Right lobe of liver (tissue), 6 donors: Measurements from ENCODE around the gene LMAN2L. TPM values are rescaled to one million over a fixed set of nuclear protein-coding genes. Genes with fewer than 3 reads are reported as not detected.

Experiments used
- ATAC-seq, 4 donors: fragments of 200-7000 bp; cut with Tn5 transposase; one replicate each; pipeline ENCODE4 v1.9.1; 2020; ENCODE audit warnings: mild to moderate bottlenecking in 4 of 4, moderate library complexity in 4 of 4
- DNase-seq, 3 donors: peaks; one replicate each; pipeline ENCODE4 v3.0.0-alpha.2; 2020
- H3K27ac ChIP-seq, 3 donors: fragments of 200-600 bp; one replicate each; pipeline ENCODE4 v1.8.0; 2022
- H3K27me3 ChIP-seq, 2 donors: fragments of 200-600 bp; one replicate each; pipeline ENCODE4 v1.8.0; 2022
- H3K36me3 ChIP-seq, 4 donors: fragments of 200-600 bp; sonication (generic) in 1 of 4; one replicate each; pipeline versions ENCODE4 v1.5.1 to v1.8.0; 2017 to 2022; ENCODE audit warnings: control low read depth in 1 of 4
- H3K4me1 ChIP-seq, 4 donors: fragments of 200-600 bp; sonication (generic) in 1 of 4; one replicate each; pipeline versions ENCODE4 v1.5.1 to v1.8.0; 2017 to 2022; ENCODE audit warnings: control low read depth in 1 of 4
- H3K4me3 ChIP-seq, 3 donors: fragments of 200-600 bp; one replicate each; pipeline ENCODE4 v1.8.0; 2022
- H3K9me3 ChIP-seq, 4 donors: fragments of 200-600 bp; sonication (generic) in 1 of 4; one replicate each; pipeline versions ENCODE4 v1.5.1 to v1.8.0; 2017 to 2022; ENCODE audit warnings: control low read depth in 1 of 4
- POLR2A ChIP-seq: fragments of 450-650 bp; IDR thresholded peaks from one replicate; pipeline ENCODE4 v1.6.1; 2017; ENCODE audit warnings: antibody characterized with exemption, mild to moderate bottlenecking
- WGBS: methylation state at CpG from one replicate; pipeline ENCODE4 v1.1.6; 2018; ENCODE audit warnings: low coverage, low lambda C conversion rate; ENCODE audit not compliant: insufficient coverage; ENCODE audit errors: missing lambda C conversion rate; 5-methylcytosine and 5-hydroxymethylcytosine counted together
- intact Hi-C, 2 donors: fragments of 100-400 bp; cut with DNase I; formaldehyde crosslinking; loops; one replicate each; pipeline versions ENCODE4 v1.11.2 to v1.14.1; 2022
- total RNA-seq, 6 experiments: library from RNA; depleted of rRNA in 2 of 6; stranded (reverse); fragments of >200 nt in 2 of 6; fragmentation: NEBNext Ultra II Directional in 3 of 6; extraction: Animal tissue kit (Norgen Biotek cat#: 25700) in 3 of 6; gene quantifications; one replicate each; pipeline versions ENCODE4 v1.1.0 to v1.2.4, GENCODE V29; 2016 to 2023
- TF ChIP-seq, protein P1 (sequence below), 4 donors: fragments of 200-600 bp in 3 of 4; fragments of 450-650 bp in 1 of 4; IDR thresholded peaks; one replicate each; pipeline versions ENCODE4 v1.5.1 to v1.8.0; 2016 to 2022; ENCODE audit warnings: antibody characterized with exemption in 4 of 4, mild to moderate bottlenecking in 2 of 4
- donor health status: DM: no; HTN: yes; CAD: no.
- donor health status: DM: no; HTN: no; CAD: no.
- donor health status: DM: no; HTN: no; CAD: no.
- donor health status: DM: no; HTN: yes; CAD: no.
- donor health status: DM: no; HTN: yes; CAD: no.

Gene LMAN2L
- total RNA-seq, 6 experiments from 2014 or later = 5.5 to 17.8 (median 11.3) TPM

DNA sequence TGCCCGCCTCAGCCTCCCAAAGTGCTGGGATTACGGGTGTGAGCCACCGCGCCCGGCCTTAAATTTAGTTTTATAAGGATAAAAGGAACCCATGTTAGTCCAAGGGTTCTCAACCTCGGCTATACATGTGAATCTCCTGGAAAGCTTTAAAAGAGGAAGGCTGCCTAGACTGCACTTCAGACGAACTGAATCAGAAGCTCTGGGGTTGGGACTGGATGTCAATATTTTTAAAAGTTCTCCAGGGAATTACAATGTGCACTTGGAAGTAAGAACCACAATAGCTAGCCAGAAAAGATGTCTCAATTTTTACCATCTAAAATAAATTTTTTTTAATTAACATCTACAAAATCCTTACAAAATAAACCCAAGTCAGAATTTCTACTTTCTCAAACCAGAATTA is 10.1 kb downstream of the LMAN2L start:
- Histone ChIP-seq H3K36me3 (peaks cover 0 to 78% (median 22%) of the 10 kb centered on the region in 4 donors), H3K27ac (no peak overlapping the region)
- 96% methylated on average over 7 of the region's 7 CpGs for WGBS

DNA sequence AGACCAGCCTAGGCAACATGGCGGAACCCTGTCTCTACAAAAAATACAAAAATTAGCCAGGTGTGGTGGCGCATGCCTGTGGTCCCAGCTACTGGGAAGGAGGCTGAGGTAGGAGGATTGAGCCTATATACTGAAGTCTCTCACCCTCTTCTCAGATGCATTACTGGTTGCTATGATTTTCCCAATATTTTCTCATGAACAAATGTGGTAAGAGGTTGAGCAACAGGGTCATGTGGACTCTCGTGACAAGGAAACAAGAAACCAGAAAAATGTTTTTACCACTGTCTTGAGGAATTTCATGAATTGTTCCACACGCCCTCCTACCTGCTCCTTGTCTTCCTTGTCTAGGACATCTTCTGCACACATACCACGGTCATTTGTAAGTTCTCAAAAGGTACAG is 12.4 kb downstream of the LMAN2L start:
- ATAC-seq (no peak), DNase-seq (no peak)
- TF ChIP-seq POLR2A = no peak
- TF ChIP-seq, protein P1, sequence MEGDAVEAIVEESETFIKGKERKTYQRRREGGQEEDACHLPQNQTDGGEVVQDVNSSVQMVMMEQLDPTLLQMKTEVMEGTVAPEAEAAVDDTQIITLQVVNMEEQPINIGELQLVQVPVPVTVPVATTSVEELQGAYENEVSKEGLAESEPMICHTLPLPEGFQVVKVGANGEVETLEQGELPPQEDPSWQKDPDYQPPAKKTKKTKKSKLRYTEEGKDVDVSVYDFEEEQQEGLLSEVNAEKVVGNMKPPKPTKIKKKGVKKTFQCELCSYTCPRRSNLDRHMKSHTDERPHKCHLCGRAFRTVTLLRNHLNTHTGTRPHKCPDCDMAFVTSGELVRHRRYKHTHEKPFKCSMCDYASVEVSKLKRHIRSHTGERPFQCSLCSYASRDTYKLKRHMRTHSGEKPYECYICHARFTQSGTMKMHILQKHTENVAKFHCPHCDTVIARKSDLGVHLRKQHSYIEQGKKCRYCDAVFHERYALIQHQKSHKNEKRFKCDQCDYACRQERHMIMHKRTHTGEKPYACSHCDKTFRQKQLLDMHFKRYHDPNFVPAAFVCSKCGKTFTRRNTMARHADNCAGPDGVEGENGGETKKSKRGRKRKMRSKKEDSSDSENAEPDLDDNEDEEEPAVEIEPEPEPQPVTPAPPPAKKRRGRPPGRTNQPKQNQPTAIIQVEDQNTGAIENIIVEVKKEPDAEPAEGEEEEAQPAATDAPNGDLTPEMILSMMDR (IDR thresholded peaks at IDR 0.05) = no peak
- Histone ChIP-seq H3K4me3 (no peak overlapping the region), H3K9me3 (no peaks in the 10 kb centered on the region), H3K4me1 (no peaks in the 10 kb centered on the region), H3K27ac (no peak overlapping the region), H3K36me3 (peaks cover 0 to 64% (median 12%) of the 10 kb centered on the region in 4 donors), H3K27me3 (no peaks in the 10 kb centered on the region)
- intact Hi-C loops = no loop called here
- 76% methylated on average over 5 of the region's 5 CpGs for WGBS

More for the DNA sequence above, 10.1 kb downstream of the LMAN2L start:
- no peak for TF ChIP-seq POLR2A
- TF ChIP-seq, protein P1 (IDR thresholded peaks at IDR 0.05) = no peak
- Histone ChIP-seq H3K4me3 (no peak overlapping the region), H3K9me3 (no peaks in the 10 kb centered on the region), H3K4me1 (no peaks in the 10 kb centered on the region), H3K27me3 (no peaks in the 10 kb centered on the region)
- DNase-seq (no peak), ATAC-seq (no peak)
- intact Hi-C loops = no loop called here

DNA sequence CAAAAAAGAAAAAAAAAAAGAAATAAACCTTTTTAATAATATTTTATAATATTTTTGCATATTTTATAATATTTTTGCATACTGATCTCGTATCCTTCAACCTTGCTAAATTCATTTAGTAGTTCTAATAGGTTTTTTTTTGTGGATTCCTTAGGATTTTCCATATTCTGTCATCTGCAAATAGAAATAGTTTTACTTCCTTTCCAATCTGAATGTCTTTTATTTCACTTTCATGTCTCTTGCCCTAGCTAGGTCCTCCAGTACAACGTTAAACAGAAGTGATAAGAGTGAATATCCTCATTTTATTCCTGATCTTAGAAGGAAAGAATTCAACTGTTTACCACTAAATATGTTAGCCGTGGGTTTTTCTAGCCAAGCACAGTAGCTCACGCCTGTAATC is 13.7 kb downstream of the LMAN2L start:
- H3K27me3 ChIP-seq = no peaks in the 10 kb centered on the region
- ATAC-seq = no peak
- H3K4me3 ChIP-seq = no peak overlapping the region
- no peak for DNase-seq
- WGBS = 84% methylated on average over 4 of the region's 4 CpGs
- no peaks in the 10 kb centered on the region for H3K4me1 ChIP-seq
- peaks cover 0 to 51% (median 6%) of the 10 kb centered on the region in 4 donors for H3K36me3 ChIP-seq
- no peaks in the 10 kb centered on the region for H3K9me3 ChIP-seq
- no peak overlapping the region for H3K27ac ChIP-seq
- intact Hi-C loops = no loop called here
- TF ChIP-seq POLR2A = no peak

DNA sequence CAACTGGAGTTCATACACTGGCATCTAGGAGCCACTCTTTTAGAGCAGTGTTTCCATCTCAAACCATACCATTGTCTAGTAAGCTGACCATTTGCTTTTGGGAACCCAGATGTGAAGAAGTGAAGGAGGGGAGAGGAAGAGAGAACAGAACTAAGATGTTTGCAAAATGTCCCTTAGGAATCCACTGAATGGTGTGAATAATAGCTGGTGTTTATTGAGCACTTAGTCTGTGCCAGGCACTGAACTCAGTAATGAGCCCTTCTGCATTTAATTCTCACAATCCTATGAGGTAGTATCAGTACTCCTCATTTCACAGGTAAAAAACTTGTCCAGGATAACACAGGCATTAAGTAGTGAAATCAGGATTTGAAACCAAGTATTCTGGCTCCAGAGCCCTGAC is 23.5 kb downstream of the LMAN2L start:
- ATAC-seq (no peak), DNase-seq (no peak)
- intact Hi-C loops = no loop called here
- Histone ChIP-seq H3K9me3 (no peaks in the 10 kb centered on the region), H3K27ac (no peak overlapping the region), H3K36me3 (peaks cover under 1 to 12% (median 4%) of the 10 kb centered on the region in 4 donors), H3K27me3 (no peaks in the 10 kb centered on the region), H3K4me3 (no peak overlapping the region), H3K4me1 (peaks cover 0 to 20% (median 2%) of the 10 kb centered on the region in 4 donors)
- TF ChIP-seq POLR2A = no peak
- TF ChIP-seq, protein P1 (IDR thresholded peaks at IDR 0.05) = no peak

DNA sequence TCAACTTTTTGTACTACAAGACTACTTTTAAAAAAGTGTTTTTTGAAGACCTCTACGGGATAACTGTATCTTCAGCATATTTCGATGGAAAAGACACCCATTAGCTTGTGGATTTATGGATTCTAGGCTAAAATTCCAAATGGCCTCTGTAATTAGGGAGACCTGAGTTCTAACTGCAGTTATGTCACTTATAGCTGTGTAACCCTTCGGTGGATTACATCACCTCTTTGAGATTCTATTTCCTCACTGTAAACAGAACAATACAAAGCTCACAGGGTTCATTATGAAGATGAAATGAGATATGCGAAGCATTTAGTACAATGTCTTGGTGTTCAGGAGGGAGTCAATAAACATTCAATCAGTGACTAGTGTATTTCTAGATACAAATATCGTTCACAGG is 24.2 kb downstream of the LMAN2L start:
- no peak overlapping the region for H3K27ac ChIP-seq
- no peak for TF ChIP-seq POLR2A
- TF ChIP-seq, protein P1 (IDR thresholded peaks at IDR 0.05) = no peak
- H3K36me3 ChIP-seq = peaks cover 2 to 20% (median 7%) of the 10 kb centered on the region in 4 donors
- H3K4me1 ChIP-seq = peaks cover 0 to 20% (median 2%) of the 10 kb centered on the region in 4 donors
- DNase-seq (no peak), ATAC-seq (peak in 3 of 4 donors; percentile 37 to 73 (median 63))
- WGBS = 66% methylated on average over 5 of the region's 5 CpGs
- H3K27me3 ChIP-seq = no peaks in the 10 kb centered on the region
- H3K9me3 ChIP-seq = no peaks in the 10 kb centered on the region
- H3K4me3 ChIP-seq = no peak overlapping the region
- intact Hi-C loops = no loop called here
